HL-60 (cell line): Measurements from ENCODE around the gene RHOH.

ENCODE experiments used
- CTCF ChIP-seq: IDR thresholded peaks from one replicate; pipeline ENCODE4 v1.5.1; 2011; ENCODE audit warnings: low read length, control low read depth, inconsistent platforms; ENCODE audit not compliant: insufficient read depth
- GABPA ChIP-seq: IDR thresholded peaks from 2 replicates; pipeline ENCODE4 v1.6.1; 2012; ENCODE audit warnings: low read depth
- POLR2AphosphoS5 ChIP-seq: IDR thresholded peaks from 2 replicates; pipeline ENCODE4 v1.6.1; 2012; ENCODE audit warnings: low read depth
- TF ChIP-seq, protein P1 (sequence below): IDR thresholded peaks from 2 replicates; pipeline ENCODE4 v1.6.1; 2012; ENCODE audit warnings: low read depth; ENCODE audit not compliant: insufficient replicate concordance

GRCh38 chr4:40193578-40193977, 3.3 kb upstream of the RHOH start:
- TF ChIP-seq CTCF, result no peak
- TF ChIP-seq, protein P1, sequence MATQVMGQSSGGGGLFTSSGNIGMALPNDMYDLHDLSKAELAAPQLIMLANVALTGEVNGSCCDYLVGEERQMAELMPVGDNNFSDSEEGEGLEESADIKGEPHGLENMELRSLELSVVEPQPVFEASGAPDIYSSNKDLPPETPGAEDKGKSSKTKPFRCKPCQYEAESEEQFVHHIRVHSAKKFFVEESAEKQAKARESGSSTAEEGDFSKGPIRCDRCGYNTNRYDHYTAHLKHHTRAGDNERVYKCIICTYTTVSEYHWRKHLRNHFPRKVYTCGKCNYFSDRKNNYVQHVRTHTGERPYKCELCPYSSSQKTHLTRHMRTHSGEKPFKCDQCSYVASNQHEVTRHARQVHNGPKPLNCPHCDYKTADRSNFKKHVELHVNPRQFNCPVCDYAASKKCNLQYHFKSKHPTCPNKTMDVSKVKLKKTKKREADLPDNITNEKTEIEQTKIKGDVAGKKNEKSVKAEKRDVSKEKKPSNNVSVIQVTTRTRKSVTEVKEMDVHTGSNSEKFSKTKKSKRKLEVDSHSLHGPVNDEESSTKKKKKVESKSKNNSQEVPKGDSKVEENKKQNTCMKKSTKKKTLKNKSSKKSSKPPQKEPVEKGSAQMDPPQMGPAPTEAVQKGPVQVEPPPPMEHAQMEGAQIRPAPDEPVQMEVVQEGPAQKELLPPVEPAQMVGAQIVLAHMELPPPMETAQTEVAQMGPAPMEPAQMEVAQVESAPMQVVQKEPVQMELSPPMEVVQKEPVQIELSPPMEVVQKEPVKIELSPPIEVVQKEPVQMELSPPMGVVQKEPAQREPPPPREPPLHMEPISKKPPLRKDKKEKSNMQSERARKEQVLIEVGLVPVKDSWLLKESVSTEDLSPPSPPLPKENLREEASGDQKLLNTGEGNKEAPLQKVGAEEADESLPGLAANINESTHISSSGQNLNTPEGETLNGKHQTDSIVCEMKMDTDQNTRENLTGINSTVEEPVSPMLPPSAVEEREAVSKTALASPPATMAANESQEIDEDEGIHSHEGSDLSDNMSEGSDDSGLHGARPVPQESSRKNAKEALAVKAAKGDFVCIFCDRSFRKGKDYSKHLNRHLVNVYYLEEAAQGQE, result no peak
- TF ChIP-seq GABPA, result no peak
- TF ChIP-seq POLR2AphosphoS5, result no peak
